T follicular helper cell (primary cell): Measurements from ENCODE around the gene IFT22.
"Not testable (repeated sequence)": the region's sequence is repeated elsewhere in the genome, so short reads cannot be mapped to it uniquely, and the experiment has no call there.

Source experiments
- DNase-seq: peaks from one replicate; pipeline ENCODE4 v3.0.0-alpha.2; 2020; ENCODE audit warnings: low read depth

Gene IFT22

DNA sequence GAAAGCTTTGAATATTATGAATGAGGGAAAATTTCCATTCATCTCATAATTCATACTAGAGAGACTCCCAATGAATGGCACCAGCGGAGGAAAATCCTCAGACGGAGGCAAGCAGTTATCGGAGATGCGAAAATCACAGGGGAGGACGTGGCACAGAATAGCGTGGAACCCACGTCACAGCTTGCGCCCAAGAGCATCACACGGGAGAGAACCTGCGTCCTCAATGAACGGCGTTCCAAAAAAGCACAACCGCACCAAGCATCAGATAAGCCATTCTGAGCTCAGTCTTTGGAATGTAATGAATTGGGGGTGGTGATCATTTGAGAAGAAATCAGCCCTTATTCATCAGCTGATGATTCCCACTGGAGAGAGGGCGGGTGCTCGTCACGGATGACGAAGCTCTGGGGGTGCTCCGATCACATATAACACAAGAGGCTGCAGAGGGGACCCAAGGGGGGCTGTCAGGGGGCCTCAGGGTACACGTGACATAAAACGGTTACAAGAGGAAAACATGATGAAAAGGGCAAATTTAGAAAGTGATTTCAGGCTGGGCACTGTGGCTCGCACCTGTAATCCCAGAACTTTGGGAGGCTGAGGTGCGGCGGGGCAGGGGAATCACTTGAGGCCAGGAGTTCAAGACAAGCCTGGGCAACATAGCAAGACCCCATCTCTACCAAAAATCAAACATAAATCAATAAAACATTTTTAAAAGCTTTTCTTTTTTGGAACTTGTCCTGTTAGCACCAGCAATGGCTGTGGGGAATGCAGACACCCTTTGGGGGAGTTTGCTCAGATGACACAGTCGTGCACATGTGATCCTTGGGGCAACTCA, 42.9 kb downstream of the IFT22 start:
- no peak for DNase-seq

DNA sequence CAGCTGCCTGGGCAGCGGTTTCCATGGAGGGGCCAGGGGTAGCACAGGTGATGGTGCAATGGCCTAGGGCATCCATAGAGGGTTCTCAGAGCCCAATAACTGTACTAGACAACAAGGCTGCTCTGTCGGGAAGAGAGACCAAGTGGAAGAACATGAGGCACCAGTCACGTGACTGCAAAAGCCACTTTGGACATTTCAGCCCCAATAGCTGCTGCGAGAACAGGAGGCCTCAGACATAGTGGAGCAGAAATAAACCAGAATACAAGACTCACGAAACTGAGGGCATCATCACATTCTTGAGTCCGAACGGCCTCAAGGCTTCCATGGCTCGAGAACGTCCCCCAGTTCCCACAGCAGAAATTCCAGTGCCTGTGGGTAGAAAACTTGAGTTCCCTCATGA, 44.5 kb downstream of the IFT22 start:
- DNase-seq, result no peak

DNA sequence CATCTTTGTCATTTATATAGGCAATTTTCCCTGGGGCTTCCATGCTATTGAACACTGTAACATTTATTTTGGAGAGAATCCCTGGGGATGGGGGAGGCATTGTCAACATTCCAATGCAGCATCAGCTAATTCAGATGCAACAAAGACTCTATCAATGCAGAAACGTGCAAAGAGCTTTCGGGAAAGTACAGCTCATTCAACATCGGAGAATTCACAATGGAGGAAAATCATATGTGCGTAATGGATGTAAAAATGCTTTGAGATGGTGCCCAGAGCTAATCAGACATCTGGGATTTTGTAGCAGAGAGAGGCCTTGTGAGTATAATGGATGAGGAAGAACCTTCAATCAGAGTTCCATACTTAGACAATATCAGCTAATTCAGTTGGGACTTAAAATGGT, 48.4 kb downstream of the IFT22 start:
- no peak for DNase-seq

DNA sequence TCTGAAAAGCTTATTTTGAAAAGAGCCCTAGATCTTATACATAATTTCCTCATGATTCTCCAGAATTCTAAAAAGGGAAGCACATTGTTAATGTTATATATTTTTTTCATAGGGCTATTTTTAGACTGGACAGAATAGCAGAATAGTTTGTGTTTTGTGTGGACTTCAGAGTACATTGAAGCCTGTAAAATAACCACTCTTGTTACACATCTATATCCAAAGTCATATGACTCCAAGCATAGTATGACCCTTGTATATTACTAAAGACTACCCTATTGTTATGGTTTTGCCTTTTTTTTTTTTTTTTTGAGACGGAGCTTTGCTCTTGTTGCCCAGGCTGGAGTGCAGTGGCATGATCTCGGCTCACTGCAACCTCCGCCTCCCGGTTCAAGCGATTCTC, 50.6 kb downstream of the IFT22 start:
- no peak for DNase-seq

DNA sequence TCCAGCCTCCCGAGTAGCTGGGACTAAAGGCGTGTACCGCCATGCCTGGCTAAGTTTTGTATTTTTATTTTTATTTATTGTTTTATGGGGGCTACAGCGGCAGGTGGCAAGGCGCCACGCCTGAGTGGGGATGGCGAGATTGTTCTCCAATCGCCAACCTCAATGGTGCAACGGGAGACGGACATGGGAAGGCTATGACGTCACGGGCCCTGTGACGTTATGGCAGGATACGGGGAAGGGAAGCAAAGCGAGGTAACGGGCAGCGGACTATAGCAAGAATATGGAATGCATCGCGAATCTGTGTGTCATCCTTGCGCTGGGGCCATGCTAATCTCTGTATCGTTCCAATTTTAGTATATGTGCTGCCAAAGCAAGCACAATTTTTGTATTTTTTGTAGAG, 51.9 kb downstream of the IFT22 start:
- DNase-seq, result no peak

DNA sequence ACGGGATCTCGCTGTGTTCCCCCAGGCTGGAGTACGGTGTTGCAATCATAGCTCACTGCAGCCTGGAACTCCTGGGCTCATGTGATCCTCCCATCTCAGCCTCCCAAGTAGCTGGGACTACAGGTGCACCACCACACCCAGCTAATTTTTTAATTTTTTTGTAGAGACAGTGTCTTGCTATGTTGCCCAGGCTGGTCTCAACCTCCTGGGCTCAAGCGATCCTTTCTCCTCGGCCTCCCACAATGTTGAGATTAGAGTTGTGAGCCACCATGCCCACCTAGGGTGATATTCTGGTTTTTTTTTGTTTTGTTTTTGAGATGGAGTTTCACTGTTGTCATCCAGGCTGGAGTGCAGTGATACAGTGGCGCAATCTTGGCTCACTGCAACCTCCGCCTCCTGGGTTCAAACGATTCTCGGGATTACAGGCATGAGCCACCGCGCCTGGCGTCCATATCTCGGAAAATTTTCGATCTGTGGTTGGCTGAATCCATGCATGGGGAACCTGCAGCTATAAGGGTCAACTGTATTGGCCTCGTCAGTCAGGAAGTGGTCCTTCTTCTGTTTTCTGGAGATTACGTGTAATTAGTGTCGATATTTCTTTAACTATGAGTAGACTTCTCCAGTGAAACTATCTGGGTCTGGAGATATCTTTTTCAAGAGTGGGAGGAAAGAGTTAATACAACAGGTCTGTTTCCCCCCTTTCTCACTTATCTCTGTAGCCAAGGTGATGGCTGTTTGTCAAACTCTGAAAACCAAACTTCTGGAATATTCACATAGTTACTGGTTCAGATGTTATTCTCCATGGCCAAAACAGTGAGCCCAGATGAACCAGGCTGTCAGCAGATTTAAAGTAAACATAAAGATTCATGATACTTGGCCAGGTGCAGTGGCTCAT, 55.7 kb downstream of the IFT22 start:
- no peak for DNase-seq

DNA sequence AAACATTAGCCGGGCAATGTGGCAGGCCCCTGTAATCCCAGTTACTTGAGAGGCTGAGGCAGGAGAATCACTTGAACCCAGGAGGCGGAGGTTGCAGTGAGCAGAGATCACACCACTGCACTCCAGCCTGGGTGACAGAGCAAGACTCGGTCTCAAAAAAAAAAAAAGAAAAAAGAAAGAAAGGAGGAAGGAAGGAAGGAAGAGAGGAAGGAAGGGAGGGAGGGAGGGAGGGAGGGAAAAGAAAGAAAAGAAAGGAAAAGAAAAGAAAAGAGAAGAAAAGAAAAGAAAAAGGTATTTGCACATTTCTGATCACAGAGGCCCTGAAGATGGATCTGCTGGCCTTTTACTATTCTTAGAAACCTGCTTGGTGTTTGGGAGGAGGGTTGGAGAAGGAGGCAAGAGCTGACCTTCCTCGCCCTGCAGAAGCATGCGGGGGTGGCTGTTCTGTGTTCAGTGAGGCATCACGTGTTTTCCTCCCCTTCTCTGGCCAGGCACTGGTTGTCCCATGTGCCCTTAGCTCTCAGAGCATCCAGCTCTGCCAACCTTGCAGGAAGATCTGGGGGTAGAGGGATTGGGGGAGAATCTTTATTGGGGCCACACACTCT, 57.4 kb downstream of the IFT22 start:
- DNase-seq, result not testable (repeated sequence)
